Endothelial cell of umbilical vein (primary cell): ENCODE data around the gene AMELX.

Experiments used
- EZH2 ChIP-seq: IDR thresholded peaks from 2 replicates; pipeline ENCODE4 v1.6.1; 2012; ENCODE audit warnings: borderline replicate concordance, low read depth, mild to moderate bottlenecking, moderate library complexity, low read length, inconsistent platforms; ENCODE audit not compliant: severe bottlenecking
- FOS ChIP-seq: IDR thresholded peaks from 2 replicates; pipeline ENCODE4 v1.6.1; 2011; ENCODE audit warnings: mild to moderate bottlenecking, low read length, moderate library complexity, borderline replicate concordance; ENCODE audit not compliant: insufficient read depth
- GATA2 ChIP-seq: IDR thresholded peaks from 2 replicates; pipeline ENCODE4 v1.7.0; 2011; ENCODE audit warnings: low read depth, mild to moderate bottlenecking, moderate library complexity, mixed read lengths, low read length; ENCODE audit not compliant: insufficient read length, insufficient read depth
- POLR2A ChIP-seq: IDR thresholded peaks from 2 replicates; pipeline ENCODE4 v1.6.1; 2012; ENCODE audit warnings: low read depth, mild to moderate bottlenecking, control low read depth, low read length
- POLR2AphosphoS5 ChIP-seq: IDR thresholded peaks from 2 replicates; pipeline ENCODE4 v1.6.1; 2012; ENCODE audit warnings: low read depth, mild to moderate bottlenecking, control low read depth, low read length, moderate library complexity; ENCODE audit not compliant: insufficient read depth
- TF ChIP-seq, protein P1 (sequence below), 2 donors: IDR thresholded peaks; 1 replicate in 1 of 2; 2 replicates in 1 of 2; pipeline ENCODE4 v1.5.1; 2011; ENCODE audit warnings: low read length in 2 of 2, mild to moderate bottlenecking in 2 of 2, moderate library complexity in 2 of 2, control low read depth in 1 of 2, inconsistent platforms in 1 of 2, low read depth in 1 of 2; ENCODE audit not compliant: insufficient read depth in 1 of 2; ENCODE audit errors: extremely low read depth in 1 of 2
- TF ChIP-seq, protein P2 (sequence below): IDR thresholded peaks from 2 replicates; pipeline ENCODE4 v1.6.1; 2011; ENCODE audit not compliant: insufficient read depth, insufficient read length

DNA sequence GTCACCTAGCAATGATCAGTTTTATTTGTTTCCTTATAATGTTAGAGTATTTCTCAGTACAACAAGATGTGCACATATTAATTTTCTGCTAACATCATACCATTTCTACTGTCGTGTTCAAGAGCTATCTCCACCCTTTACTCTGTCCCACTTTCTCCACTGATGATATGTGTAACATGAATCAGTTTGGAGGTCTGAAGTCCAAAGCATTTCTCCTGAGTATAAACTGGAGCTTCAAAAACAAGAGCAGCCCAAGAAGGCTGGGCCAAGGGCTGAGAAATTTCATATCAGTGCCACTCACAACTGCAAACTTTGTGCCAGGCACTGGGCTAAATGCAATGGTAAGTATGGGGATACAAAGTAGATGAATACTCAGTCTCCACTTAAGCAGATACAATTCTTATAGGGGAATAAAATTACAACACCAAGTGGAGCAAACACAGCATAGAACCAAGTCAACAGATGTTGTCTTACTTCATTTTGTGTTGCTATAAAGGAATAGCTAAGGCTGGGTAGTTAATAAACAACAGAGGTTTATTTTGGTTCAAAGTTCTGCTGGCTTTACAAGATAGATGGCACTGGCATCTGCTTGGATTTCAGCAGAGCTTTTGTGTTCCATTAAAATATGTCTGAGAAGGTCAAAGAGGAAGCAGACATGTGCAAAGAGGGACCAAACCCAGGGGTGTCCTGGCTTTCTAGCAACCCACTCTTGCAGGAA is 44.2 kb downstream of the AMELX start:
- no peak for TF ChIP-seq POLR2AphosphoS5
- TF ChIP-seq, protein P1, sequence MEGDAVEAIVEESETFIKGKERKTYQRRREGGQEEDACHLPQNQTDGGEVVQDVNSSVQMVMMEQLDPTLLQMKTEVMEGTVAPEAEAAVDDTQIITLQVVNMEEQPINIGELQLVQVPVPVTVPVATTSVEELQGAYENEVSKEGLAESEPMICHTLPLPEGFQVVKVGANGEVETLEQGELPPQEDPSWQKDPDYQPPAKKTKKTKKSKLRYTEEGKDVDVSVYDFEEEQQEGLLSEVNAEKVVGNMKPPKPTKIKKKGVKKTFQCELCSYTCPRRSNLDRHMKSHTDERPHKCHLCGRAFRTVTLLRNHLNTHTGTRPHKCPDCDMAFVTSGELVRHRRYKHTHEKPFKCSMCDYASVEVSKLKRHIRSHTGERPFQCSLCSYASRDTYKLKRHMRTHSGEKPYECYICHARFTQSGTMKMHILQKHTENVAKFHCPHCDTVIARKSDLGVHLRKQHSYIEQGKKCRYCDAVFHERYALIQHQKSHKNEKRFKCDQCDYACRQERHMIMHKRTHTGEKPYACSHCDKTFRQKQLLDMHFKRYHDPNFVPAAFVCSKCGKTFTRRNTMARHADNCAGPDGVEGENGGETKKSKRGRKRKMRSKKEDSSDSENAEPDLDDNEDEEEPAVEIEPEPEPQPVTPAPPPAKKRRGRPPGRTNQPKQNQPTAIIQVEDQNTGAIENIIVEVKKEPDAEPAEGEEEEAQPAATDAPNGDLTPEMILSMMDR (IDR thresholded peaks at IDR 0.05; ENCODE audit: extremely low read depth in 1 of 2, insufficient read depth in 1 of 2, low read depth in 1 of 2, low read length in 2 of 2): no peak
- TF ChIP-seq GATA2: no peak
- TF ChIP-seq POLR2A: no peak
- TF ChIP-seq EZH2: no peak
- TF ChIP-seq, protein P2, sequence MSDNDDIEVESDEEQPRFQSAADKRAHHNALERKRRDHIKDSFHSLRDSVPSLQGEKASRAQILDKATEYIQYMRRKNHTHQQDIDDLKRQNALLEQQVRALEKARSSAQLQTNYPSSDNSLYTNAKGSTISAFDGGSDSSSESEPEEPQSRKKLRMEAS: no peak
- TF ChIP-seq FOS: no peak
